Gastroesophageal sphincter (tissue), 3 donors: ENCODE measurements around the gene ERC1.

ENCODE experiments used
- CTCF ChIP-seq, 4 experiments: fragments of 200-600 bp in 2 of 4; fragments of 450-650 bp in 2 of 4; sonication (generic) in 1 of 4; IDR thresholded peaks; one replicate each; pipeline ENCODE4 v1.5.1; 2017 to 2019; ENCODE audit warnings: antibody characterized with exemption in 4 of 4, mild to moderate bottlenecking in 2 of 4, moderate library complexity in 2 of 4
- POLR2A ChIP-seq, 2 donors: fragments of 450-650 bp; IDR thresholded peaks; one replicate each; pipeline ENCODE4 v1.6.1; 2017; ENCODE audit warnings: antibody characterized with exemption in 2 of 2, mild to moderate bottlenecking in 2 of 2, moderate library complexity in 1 of 2
- POLR2AphosphoS5 ChIP-seq: sonication (generic); formaldehyde crosslinking; IDR thresholded peaks from one replicate; pipeline ENCODE4 v1.6.1; 2017; ENCODE audit warnings: antibody characterized with exemption

GRCh38 chr12:1503281-1503711 lies 512.3 kb downstream of the ERC1 start:
- TF ChIP-seq CTCF (IDR thresholded peaks at IDR 0.05) (no peak), POLR2A (IDR thresholded peaks at IDR 0.05) (no peak), POLR2AphosphoS5 (no peak)
